Endothelial cell of umbilical vein (primary cell): ENCODE measurements around the gene DYNC2H1. TPM values are rescaled to one million over a fixed set of nuclear protein-coding genes. Genes with fewer than 3 reads are reported as not detected.

Experiments used
- BruUV-seq: library from RNA; stranded (reverse); fragments of 400-500 nt; replicated peaks from 2 replicates; lab custom pipeline; 2021; lab: Mats Ljungman, UMichigan
- CTCF ChIA-PET: fragments of 300-600, 350-600 bp; sonication (Branson Sonifier 250); formaldehyde crosslinking; loops from one replicate; lab custom pipeline; 2021; ENCODE audit warnings: antibody characterized with exemption, inconsistent platforms; lab: Charles Lee
- POLR2A ChIA-PET: fragments of 300-600, 350-600 bp; sonication (Branson Sonifier 250); formaldehyde crosslinking; loops from one replicate; lab custom pipeline; 2021; ENCODE audit warnings: antibody characterized with exemption, inconsistent platforms; lab: Charles Lee
- DNase-seq: peaks from one replicate; pipeline ENCODE4 v3.0.0-alpha.2; 2011; ENCODE audit warnings: low read depth, low spot score
- FAIRE-seq: peaks from 2 replicates; lab custom pipeline; 2011; peaks lifted over from hg19 to GRCh38; lab: Jason Lieb, UNC
- H2AFZ ChIP-seq: 2 replicates; pipeline ENCODE4 v1.6.0; 2012; ENCODE audit warnings: low read depth, low read length, control low read depth, inconsistent platforms
- H3K27ac ChIP-seq: 2 replicates; pipeline ENCODE4 v1.5.1; 2011; ENCODE audit warnings: low read depth, mild to moderate bottlenecking, control low read depth, low read length, moderate library complexity; ENCODE audit not compliant: insufficient read depth
- H3K27me3 ChIP-seq, 2 experiments: 2 replicates each; pipeline versions ENCODE4 v1.6.0 to v1.6.1; 2011; ENCODE audit warnings: low read length in 2 of 2, mixed read lengths in 1 of 2; ENCODE audit not compliant: control insufficient read depth in 2 of 2, insufficient read depth in 2 of 2
- H3K36me3 ChIP-seq, 2 experiments: 2 replicates in 1 of 2; 3 replicates in 1 of 2; pipeline ENCODE4 v1.5.1; 2011; ENCODE audit warnings: low read length in 2 of 2, mild to moderate bottlenecking in 1 of 2, moderate library complexity in 1 of 2; ENCODE audit not compliant: control insufficient read depth in 2 of 2, insufficient read depth in 2 of 2; ENCODE audit errors: extremely low read depth in 1 of 2
- H3K4me1 ChIP-seq: 3 replicates; pipeline ENCODE4 v1.5.1; 2011; ENCODE audit warnings: mild to moderate bottlenecking, low read length; ENCODE audit not compliant: control insufficient read depth, insufficient read depth; ENCODE audit errors: extremely low read depth
- H3K4me2 ChIP-seq: 2 replicates; pipeline ENCODE4 v1.6.1; 2011; ENCODE audit warnings: low read length, control low read depth, mixed read lengths; ENCODE audit not compliant: insufficient read depth
- H3K4me3 ChIP-seq, 3 experiments: fragments of 200-600 bp in 1 of 3; sonication (generic), shearing (Covaris generic) in 1 of 3; replicated peaks in 1 of 3; 2 replicates each; pipeline ENCODE4 v1.5.1; 2011 to 2016; ENCODE audit warnings: control low read depth in 3 of 3, low read length in 3 of 3, mild to moderate bottlenecking in 2 of 3, inconsistent platforms in 1 of 3, low read depth in 1 of 3, moderate library complexity in 1 of 3; ENCODE audit not compliant: insufficient read depth in 1 of 3
- H3K79me2 ChIP-seq: 2 replicates; pipeline ENCODE4 v1.6.0; 2012; ENCODE audit warnings: low read length, inconsistent platforms; ENCODE audit not compliant: control insufficient read depth, insufficient read depth
- H3K9ac ChIP-seq: replicated peaks from 2 replicates; pipeline ENCODE3; 2011; ENCODE audit warnings: low read length, control low read depth; ENCODE audit not compliant: insufficient read depth; ENCODE audit errors: extremely low read depth
- H3K9me1 ChIP-seq: replicated peaks from 3 replicates; pipeline ENCODE4 v1.6.0; 2011; ENCODE audit warnings: mild to moderate bottlenecking, low read length; ENCODE audit not compliant: control insufficient read depth, insufficient read depth; ENCODE audit errors: extremely low read depth
- H3K9me3 ChIP-seq: replicated peaks from 2 replicates; pipeline ENCODE4 v1.5.1; 2012; ENCODE audit warnings: low read length, inconsistent platforms; ENCODE audit not compliant: control insufficient read depth, insufficient read depth
- H4K20me1 ChIP-seq: replicated peaks from 2 replicates; pipeline ENCODE3; 2011; ENCODE audit warnings: mild to moderate bottlenecking, low read length; ENCODE audit not compliant: control insufficient read depth, insufficient read depth; ENCODE audit errors: extremely low read depth
- EZH2 ChIP-seq: IDR thresholded peaks from 2 replicates; pipeline ENCODE4 v1.6.1; 2012; ENCODE audit warnings: borderline replicate concordance, low read depth, mild to moderate bottlenecking, moderate library complexity, low read length, inconsistent platforms; ENCODE audit not compliant: severe bottlenecking
- GATA2 ChIP-seq: IDR thresholded peaks from 2 replicates; pipeline ENCODE4 v1.7.0; 2011; ENCODE audit warnings: low read depth, mild to moderate bottlenecking, moderate library complexity, mixed read lengths, low read length; ENCODE audit not compliant: insufficient read length, insufficient read depth
- JUN ChIP-seq: IDR thresholded peaks from 2 replicates; pipeline ENCODE4 v1.6.1; 2011; ENCODE audit warnings: borderline replicate concordance, low read depth; ENCODE audit not compliant: insufficient read length, insufficient read depth
- MYC ChIP-seq: IDR thresholded peaks from one replicate; pipeline ENCODE4 v1.6.1; 2011; ENCODE audit warnings: mild to moderate bottlenecking, low read depth, low read length
- POLR2AphosphoS5 ChIP-seq: IDR thresholded peaks from 2 replicates; pipeline ENCODE4 v1.6.1; 2012; ENCODE audit warnings: low read depth, mild to moderate bottlenecking, control low read depth, low read length, moderate library complexity; ENCODE audit not compliant: insufficient read depth
- dilution Hi-C: fragments of 300-500 bp; cut with MboI; formaldehyde crosslinking; loops from one replicate; pipeline ENCODE4 v1.15.0; 2019; ENCODE audit warnings: low sequenced_read_pairs; ENCODE audit not compliant: extremely low pct_ligation_motif_present
- intact Hi-C: fragments of 100-400 bp; cut with micrococcal nuclease; formaldehyde crosslinking; loops from one replicate; pipeline ENCODE4 v1.10.0; 2022
- polyA plus RNA-seq, 4 experiments: library from polyadenylated mRNA; depleted of rRNA in 3 of 4; stranded (reverse) in 3 of 4; unstranded in 1 of 4; fragments of >200 nt; gene quantifications; 2 replicates each; pipeline versions ENCODE4 v1.2.1 to v1.2.3, GENCODE V29; 2011 to 2012; ENCODE audit warnings: missing spikeins in 1 of 4
- total RNA-seq: library from RNA; stranded (reverse); gene quantifications from 2 replicates; pipeline ENCODE4 v1.2.3, GENCODE V29; 2021
- TF ChIP-seq, protein P1 (sequence below): IDR thresholded peaks from 2 replicates; pipeline ENCODE4 v1.6.1; 2011; ENCODE audit not compliant: insufficient read depth, insufficient read length
- TF ChIP-seq, protein P2 (sequence below), 2 donors: IDR thresholded peaks; 1 replicate in 1 of 2; 2 replicates in 1 of 2; pipeline ENCODE4 v1.5.1; 2011; ENCODE audit warnings: low read length in 2 of 2, mild to moderate bottlenecking in 2 of 2, moderate library complexity in 2 of 2, control low read depth in 1 of 2, inconsistent platforms in 1 of 2, low read depth in 1 of 2; ENCODE audit not compliant: insufficient read depth in 1 of 2; ENCODE audit errors: extremely low read depth in 1 of 2

The DYNC2H1 gene
- total and polyA plus RNA-seq, 2 donors (not counting 3 experiments of a cell fraction or from before 2014, with no cell fraction given): 1.9 to 4.2 TPM

DNA sequence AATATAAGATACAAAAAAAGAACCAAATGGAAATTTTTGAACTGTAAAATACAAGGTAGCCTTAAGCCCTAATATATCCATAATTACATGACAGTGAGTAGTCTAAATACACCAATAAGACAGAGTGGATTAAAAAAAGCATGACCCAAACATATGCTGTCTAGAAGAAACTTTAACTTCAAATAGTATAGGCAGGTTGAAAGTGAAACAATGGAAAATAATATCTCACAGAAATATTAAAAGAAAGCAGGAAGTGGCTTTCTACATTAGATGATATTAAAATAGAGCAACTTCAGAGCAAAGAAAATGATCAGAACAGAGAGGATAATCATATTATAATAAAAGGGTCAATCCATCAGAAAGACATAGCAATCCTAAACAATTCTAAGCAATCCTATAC, 39.1 kb upstream of the DYNC2H1 start:
- no peaks in the 10 kb centered on the region for H3K27me3 ChIP-seq
- BruUV-seq: no TSS peak
- peaks cover 45% of the 10 kb centered on the region for H3K79me2 ChIP-seq
- H3K9me1 ChIP-seq: no peaks in the 10 kb centered on the region
- no peak overlapping the region for H3K27ac ChIP-seq
- H3K9ac ChIP-seq: no peak overlapping the region
- no peak overlapping the region for H3K4me3 ChIP-seq
- DNase-seq: peak; percentile 25
- no peaks in the 10 kb centered on the region for H3K9me3 ChIP-seq
- TF ChIP-seq EZH2: no peak
- TF ChIP-seq POLR2AphosphoS5: no peak
- TF ChIP-seq, protein P1, sequence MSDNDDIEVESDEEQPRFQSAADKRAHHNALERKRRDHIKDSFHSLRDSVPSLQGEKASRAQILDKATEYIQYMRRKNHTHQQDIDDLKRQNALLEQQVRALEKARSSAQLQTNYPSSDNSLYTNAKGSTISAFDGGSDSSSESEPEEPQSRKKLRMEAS: no peak
- TF ChIP-seq, protein P2, sequence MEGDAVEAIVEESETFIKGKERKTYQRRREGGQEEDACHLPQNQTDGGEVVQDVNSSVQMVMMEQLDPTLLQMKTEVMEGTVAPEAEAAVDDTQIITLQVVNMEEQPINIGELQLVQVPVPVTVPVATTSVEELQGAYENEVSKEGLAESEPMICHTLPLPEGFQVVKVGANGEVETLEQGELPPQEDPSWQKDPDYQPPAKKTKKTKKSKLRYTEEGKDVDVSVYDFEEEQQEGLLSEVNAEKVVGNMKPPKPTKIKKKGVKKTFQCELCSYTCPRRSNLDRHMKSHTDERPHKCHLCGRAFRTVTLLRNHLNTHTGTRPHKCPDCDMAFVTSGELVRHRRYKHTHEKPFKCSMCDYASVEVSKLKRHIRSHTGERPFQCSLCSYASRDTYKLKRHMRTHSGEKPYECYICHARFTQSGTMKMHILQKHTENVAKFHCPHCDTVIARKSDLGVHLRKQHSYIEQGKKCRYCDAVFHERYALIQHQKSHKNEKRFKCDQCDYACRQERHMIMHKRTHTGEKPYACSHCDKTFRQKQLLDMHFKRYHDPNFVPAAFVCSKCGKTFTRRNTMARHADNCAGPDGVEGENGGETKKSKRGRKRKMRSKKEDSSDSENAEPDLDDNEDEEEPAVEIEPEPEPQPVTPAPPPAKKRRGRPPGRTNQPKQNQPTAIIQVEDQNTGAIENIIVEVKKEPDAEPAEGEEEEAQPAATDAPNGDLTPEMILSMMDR (IDR thresholded peaks at IDR 0.05; ENCODE audit: extremely low read depth in 1 of 2, insufficient read depth in 1 of 2, low read depth in 1 of 2, low read length in 2 of 2): no peak
- no peak for TF ChIP-seq JUN
- TF ChIP-seq GATA2: no peak
- TF ChIP-seq MYC: no peak
- no peak for FAIRE-seq
- peak overlapping the region; percentile 8 for H3K4me2 ChIP-seq
- intact Hi-C loops: no loop called here
- POLR2A ChIA-PET: no interaction called here
- H2AFZ ChIP-seq: no peak overlapping the region
- no peaks in the 10 kb centered on the region for H3K4me1 ChIP-seq
- dilution Hi-C loops: no loop called here
- no peaks in the 10 kb centered on the region for H4K20me1 ChIP-seq
- H3K36me3 ChIP-seq: peaks cover 3% of the 10 kb centered on the region in 2 experiments
- CTCF ChIA-PET: no interaction called here
